ENCODE measurements around the gene KRTAP27-1. TPM values are rescaled to one million over a fixed set of nuclear protein-coding genes. Genes with fewer than 3 reads are reported as not detected.

Gene KRTAP27-1
- polyA plus RNA-seq, 1 donor (not counting 4 experiments of a cell fraction or from before 2014, with no cell fraction given) = not detected

- H3K4me2 ChIP-seq (ENCODE audit: control insufficient read depth, extremely low read depth, insufficient read depth, low read depth, low read length) = no peak overlapping the region
- H3K9ac ChIP-seq (ENCODE audit: control insufficient read depth, extremely low read depth, insufficient read depth, low read length) = no peak overlapping the region
- no peaks in the 10 kb centered on the region for H3K4me1 ChIP-seq (ENCODE audit: control insufficient read depth, extremely low read depth, insufficient read depth, low read length)
- no peak overlapping the region for H3K27ac ChIP-seq (ENCODE audit: control insufficient read depth, insufficient read depth, low read length)
- H3K9me3 ChIP-seq (ENCODE audit: control insufficient read depth, low read depth, low read length) = no peaks in the 10 kb centered on the region
- H4K20me1 ChIP-seq (ENCODE audit: control insufficient read depth, extremely low read depth, insufficient read depth, low read length) = no peaks in the 10 kb centered on the region
- H3K79me2 ChIP-seq (ENCODE audit: control insufficient read depth, insufficient read depth, low read length) = no peaks in the 10 kb centered on the region
- no peaks in the 10 kb centered on the region for H3K36me3 ChIP-seq (ENCODE audit: control insufficient read depth in 2 of 2, extremely low read depth in 1 of 2, insufficient read depth in 2 of 2, low read length in 2 of 2)
- H2AFZ ChIP-seq (ENCODE audit: control insufficient read depth, low read length) = no peak overlapping the region
- dilution Hi-C loops (cut with MboI; ENCODE audit: extremely low pct_ligation_motif_present, low sequenced_read_pairs) = no loop called here
- DNase-seq (ENCODE audit: low read depth, low spot score) (no peak), FAIRE-seq (no peak)
- H3K27me3 ChIP-seq (ENCODE audit: control insufficient read depth, extremely low read depth, insufficient read depth, low read length) = no peaks in the 10 kb centered on the region
- no peaks in the 10 kb centered on the region for H3K9me1 ChIP-seq (ENCODE audit: control insufficient read depth, extremely low read depth, insufficient read depth, low read length)
- no peak for TF ChIP-seq CTCF (optimal IDR thresholded peaks at IDR 0.05 in 1 of 3, IDR thresholded peaks at IDR 0.05 in 1 of 3, conservative IDR thresholded peaks at IDR 0.05 in 1 of 3; ENCODE audit: extremely low read depth in 1 of 3, insufficient read depth in 2 of 3, low read length in 3 of 3)
- no peak for TF ChIP-seq EZH2 (IDR thresholded peaks at IDR 0.05; ENCODE audit: low read length)
- H3K4me3 ChIP-seq (ENCODE audit: control insufficient read depth in 2 of 3, extremely low read depth in 1 of 3, insufficient read depth in 2 of 3, low read depth in 1 of 3, low read length in 3 of 3) = no peak overlapping the region
Observed at GRCh38 chr21:30349572-30349971, 12.1 kb upstream of the KRTAP27-1 start.

- Histone ChIP-seq H3K36me3 (ENCODE audit: control insufficient read depth in 2 of 2, extremely low read depth in 1 of 2, insufficient read depth in 2 of 2, low read length in 2 of 2) (no peaks in the 10 kb centered on the region), H3K9ac (ENCODE audit: control insufficient read depth, extremely low read depth, insufficient read depth, low read length) (no peak within 1 kb of the TSS), H3K9me1 (ENCODE audit: control insufficient read depth, extremely low read depth, insufficient read depth, low read length) (no peaks in the 10 kb centered on the region), H3K27ac (ENCODE audit: control insufficient read depth, insufficient read depth, low read length) (no peak within 1 kb of the TSS), H4K20me1 (ENCODE audit: control insufficient read depth, extremely low read depth, insufficient read depth, low read length) (no peaks in the 10 kb centered on the region), H3K4me3 (ENCODE audit: control insufficient read depth in 2 of 3, extremely low read depth in 1 of 3, insufficient read depth in 2 of 3, low read depth in 1 of 3, low read length in 3 of 3) (no peak within 1 kb of the TSS), H2AFZ (ENCODE audit: control insufficient read depth, low read length) (no peak within 1 kb of the TSS), H3K79me2 (ENCODE audit: control insufficient read depth, insufficient read depth, low read length) (no peaks in the 10 kb centered on the region), H3K9me3 (ENCODE audit: control insufficient read depth, low read depth, low read length) (no peaks in the 10 kb centered on the region), H3K27me3 (ENCODE audit: control insufficient read depth, extremely low read depth, insufficient read depth, low read length) (no peaks in the 10 kb centered on the region), H3K4me2 (ENCODE audit: control insufficient read depth, extremely low read depth, insufficient read depth, low read depth, low read length) (no peak within 1 kb of the TSS), H3K4me1 (ENCODE audit: control insufficient read depth, extremely low read depth, insufficient read depth, low read length) (no peaks in the 10 kb centered on the region)
- DNase-seq (ENCODE audit: low read depth, low spot score) (no peak), FAIRE-seq (no peak)
- dilution Hi-C loops (cut with MboI; ENCODE audit: extremely low pct_ligation_motif_present, low sequenced_read_pairs) = no loop called here
- TF ChIP-seq EZH2 (IDR thresholded peaks at IDR 0.05; ENCODE audit: low read length) (no peak), CTCF (optimal IDR thresholded peaks at IDR 0.05 in 1 of 3, IDR thresholded peaks at IDR 0.05 in 1 of 3, conservative IDR thresholded peaks at IDR 0.05 in 1 of 3; ENCODE audit: extremely low read depth in 1 of 3, insufficient read depth in 2 of 3, low read length in 3 of 3) (no peak)
Observed at GRCh38 chr21:30348506-30348905, 11.0 kb upstream of the KRTAP27-1 start, which contains the start of gene KRTAP23-1. Gene KRTAP23-1 (minus strand): TSS chr21:30348606. CDS start chr21:30348606, 0 bp downstream.
